Measurements from ENCODE around the gene PCBP3. TPM values are rescaled to one million over a fixed set of nuclear protein-coding genes. Genes with fewer than 3 reads are reported as not detected.

Gene PCBP3
- total RNA-seq, 1 experiment from 2014 or later, result not detected

GRCh38 chr21:45766501-45766900 is 123.0 kb downstream of the PCBP3 start:
- no peaks in the 10 kb centered on the region for H3K4me1 ChIP-seq (ENCODE audit: control insufficient read depth, insufficient read depth, low read length)
- ATAC-seq, result no peak
- no peaks in the 10 kb centered on the region for H3K27me3 ChIP-seq (ENCODE audit: control insufficient read depth, insufficient read depth, low read length)
- intact Hi-C loops (cut with micrococcal nuclease; ENCODE audit: unreplicated experiment) (no loop called here), in situ Hi-C loops (cut with HindIII; ENCODE audit: low pct_unique_long_range_greater_than_20kb, low sequenced_read_pairs) (no loop called here)
- H3K9me3 ChIP-seq (ENCODE audit: control insufficient read depth, insufficient read depth, low read depth, low read length), result no peaks in the 10 kb centered on the region
- H3K4me3 ChIP-seq (ENCODE audit: low read depth in 2 of 2, low read length in 2 of 2), result no peak overlapping the region
- no peak for DNase-seq (ENCODE audit: low read depth, low spot score)
- TF ChIP-seq SIN3A (IDR thresholded peaks at IDR 0.05; ENCODE audit: borderline replicate concordance, insufficient read depth, low read depth, low read length), result no peak
- no peak for TF ChIP-seq REST (IDR thresholded peaks at IDR 0.05; ENCODE audit: insufficient read depth in 1 of 2, low read depth in 2 of 2, low read length in 1 of 2)
- TF ChIP-seq TCF7L2 (IDR thresholded peaks at IDR 0.05; ENCODE audit: low read depth, low read length), result no peak
- no peak for TF ChIP-seq POLR2AphosphoS5 (IDR thresholded peaks at IDR 0.05; ENCODE audit: low read depth, low read length)
- no TSS peak for BruUV-seq (replicated peaks)
- CTCF ChIA-PET, result no interaction called here
- POLR2A ChIA-PET, result interaction anchor here (0.6 kb wide), 1 partner anchor 873 kb away, joined by 3 read pairs; no protein-coding TSS in a partner anchor
- H3K27ac ChIP-seq (ENCODE audit: low read length), result no peak overlapping the region
- H3K36me3 ChIP-seq (ENCODE audit: control insufficient read depth, insufficient read depth, low read length), result no peaks in the 10 kb centered on the region

- ATAC-seq, result no peak
- Histone ChIP-seq H3K4me1 (ENCODE audit: control insufficient read depth, insufficient read depth, low read length) (no peaks in the 10 kb centered on the region), H3K4me3 (ENCODE audit: low read depth in 2 of 2, low read length in 2 of 2) (no peak overlapping the region), H3K9me3 (ENCODE audit: control insufficient read depth, insufficient read depth, low read depth, low read length) (no peaks in the 10 kb centered on the region), H3K36me3 (ENCODE audit: control insufficient read depth, insufficient read depth, low read length) (no peaks in the 10 kb centered on the region), H3K27me3 (ENCODE audit: control insufficient read depth, insufficient read depth, low read length) (no peaks in the 10 kb centered on the region), H3K27ac (ENCODE audit: low read length) (no peak overlapping the region)
- CTCF ChIA-PET, result no interaction called here
- in situ Hi-C loops (cut with HindIII; ENCODE audit: low pct_unique_long_range_greater_than_20kb, low sequenced_read_pairs), result no loop called here
- no peak for DNase-seq (ENCODE audit: low read depth, low spot score)
- intact Hi-C loops (cut with micrococcal nuclease; ENCODE audit: unreplicated experiment), result no loop called here
- POLR2A ChIA-PET, result no interaction called here
- BruUV-seq (replicated peaks), result no TSS peak
- TF ChIP-seq POLR2AphosphoS5 (IDR thresholded peaks at IDR 0.05; ENCODE audit: low read depth, low read length) (no peak), TCF7L2 (IDR thresholded peaks at IDR 0.05; ENCODE audit: low read depth, low read length) (no peak), SIN3A (IDR thresholded peaks at IDR 0.05; ENCODE audit: borderline replicate concordance, insufficient read depth, low read depth, low read length) (no peak), REST (IDR thresholded peaks at IDR 0.05; ENCODE audit: insufficient read depth in 1 of 2, low read depth in 2 of 2, low read length in 1 of 2) (no peak), CTCF (IDR thresholded peaks at IDR 0.05) (no peak)
Observed at GRCh38 chr21:45767071-45768006, 123.8 kb downstream of the PCBP3 start.

Data from Panc1 (cell line).